GM23248 (cell line): Measurements from ENCODE around the gene RUFY2.

Experiments
- EZH2 ChIP-seq: fragments of 200-600 bp; sonication (generic); IDR thresholded peaks from 2 replicates; pipeline ENCODE4 v1.6.1; 2018; ENCODE audit warnings: antibody characterized with exemption, mild to moderate bottlenecking; ENCODE audit not compliant: insufficient read depth, poor library complexity, severe bottlenecking
- EZH2phosphoT487 ChIP-seq: fragments of 200-600 bp; sonication (generic); IDR thresholded peaks from 2 replicates; pipeline ENCODE4 v1.6.1; 2018; ENCODE audit warnings: antibody characterized with exemption, moderate library complexity, mild to moderate bottlenecking, low read depth; ENCODE audit not compliant: insufficient read depth

GRCh38 chr10:68336754-68337351, 70.2 kb downstream of the RUFY2 start:
- no peak for TF ChIP-seq EZH2
- no peak for TF ChIP-seq EZH2phosphoT487
